Measurements from ENCODE around the gene GNAZ. TPM values are rescaled to one million over a fixed set of nuclear protein-coding genes. Genes with fewer than 3 reads are reported as not detected.
A peak's percentile ranks its signal among the peaks of the same experiment; 100 is the strongest.

The GNAZ gene
- total RNA-seq, 1 experiment from 2014 or later = 5.0 TPM

GRCh38 chr22:23077627-23078461 is 7.5 kb downstream of the GNAZ start:
- H2BK12ac ChIP-seq (ENCODE audit: insufficient read length, low read depth, low read length) = no peak overlapping the region
- H2AK5ac ChIP-seq (ENCODE audit: insufficient read length, low read length) = no peak overlapping the region
- H3K18ac ChIP-seq (ENCODE audit: insufficient read length, low read depth, low read length) = no peak overlapping the region
- no peak overlapping the region for H4K8ac ChIP-seq (replicated peaks; ENCODE audit: insufficient read length, low read depth, low read length)
- H3K9ac ChIP-seq (ENCODE audit: extremely low read depth, insufficient read length, low read length) = no peak overlapping the region
- H3K36me3 Mint-ChIP-seq (ENCODE audit: insufficient read depth in 1 of 3, low read depth in 3 of 3) = peaks cover 0 to 6% (median 0%) of the 10 kb centered on the region in 3 experiments; a peak in 2 of 7 replicates
- H4K20me1 ChIP-seq (ENCODE audit: control insufficient read depth, insufficient read depth, insufficient read length) = no peaks in the 10 kb centered on the region
- H3K4me3 Mint-ChIP-seq = no peak overlapping the region
- no peaks in the 10 kb centered on the region; the same call in 1 of the 2 replicates for H3K27me3 ChIP-seq (ENCODE audit: insufficient read depth, low read length)
- no peaks in the 10 kb centered on the region for H3K79me2 ChIP-seq (ENCODE audit: insufficient read depth, low read length)
- H3K4me1 Mint-ChIP-seq = peaks cover 3 to 20% of the 10 kb centered on the region in 2 experiments; a peak in 3 of 4 replicates
- H3K27me3 Mint-ChIP-seq (ENCODE audit: low read depth) = peaks cover 42% of the 10 kb centered on the region
- no peak overlapping the region for H4K91ac ChIP-seq (ENCODE audit: insufficient read length, low read depth, low read length)
- H3K79me1 ChIP-seq (ENCODE audit: insufficient read depth, low read depth, low read length, poor library complexity, severe bottlenecking) = no peaks in the 10 kb centered on the region
- DNase-seq = no peak
- no peak overlapping the region for H2BK5ac ChIP-seq (ENCODE audit: insufficient read length, low read length)
- H2BK120ac ChIP-seq (ENCODE audit: low read depth, low read length, poor library complexity, severe bottlenecking) = no peak overlapping the region
- H3K4ac ChIP-seq (ENCODE audit: low read depth, low read length) = no peak overlapping the region
- no peak overlapping the region for H3K27ac ChIP-seq (ENCODE audit: insufficient read length, low read depth, low read length)
- no peak overlapping the region for H2BK15ac ChIP-seq (ENCODE audit: low read depth, low read length)
- WGBS (ENCODE audit: extremely low coverage, insufficient read length, low lambda C conversion rate) = no CpG with 5 or more reads among the region's 11 CpGs
- H3T11ph ChIP-seq (ENCODE audit: low read length) = no peak overlapping the region
- no peaks in the 10 kb centered on the region for H3K23me2 ChIP-seq (ENCODE audit: insufficient read length, low read depth, low read length, poor library complexity, severe bottlenecking)
- H3K4me1 ChIP-seq (ENCODE audit: insufficient read depth, low read length) = no peaks in the 10 kb centered on the region
- no peak overlapping the region for H3K56ac ChIP-seq (ENCODE audit: insufficient read length, low read depth, low read length)
- H3K4me2 ChIP-seq (ENCODE audit: insufficient read depth, insufficient read length, low read length) = no peak overlapping the region
- peak overlapping the region in 1 of 3 experiments; percentile 55; a peak in 1 of 7 replicates for H3K27ac Mint-ChIP-seq
- no peak overlapping the region for H2AFZ ChIP-seq (ENCODE audit: low read length)
- H3K23ac ChIP-seq (ENCODE audit: insufficient read length, low read depth, low read length) = no peak overlapping the region
- no peak overlapping the region for H2BK20ac ChIP-seq (ENCODE audit: low read depth, low read length, poor library complexity, severe bottlenecking)
- H4K5ac ChIP-seq (ENCODE audit: insufficient read length, low read depth, low read length) = no peak overlapping the region
- no peak overlapping the region for H3K14ac ChIP-seq (ENCODE audit: insufficient read depth, low read length)
- no peaks in the 10 kb centered on the region for H3K9me3 Mint-ChIP-seq
- H3K9me3 ChIP-seq (ENCODE audit: control insufficient read depth, low read depth, low read length) = no peaks in the 10 kb centered on the region
- no peak for TF ChIP-seq CTCF (conservative IDR thresholded peaks at IDR 0.05)
